Measurements from ENCODE around the gene GATA3.

Gene GATA3

DNA sequence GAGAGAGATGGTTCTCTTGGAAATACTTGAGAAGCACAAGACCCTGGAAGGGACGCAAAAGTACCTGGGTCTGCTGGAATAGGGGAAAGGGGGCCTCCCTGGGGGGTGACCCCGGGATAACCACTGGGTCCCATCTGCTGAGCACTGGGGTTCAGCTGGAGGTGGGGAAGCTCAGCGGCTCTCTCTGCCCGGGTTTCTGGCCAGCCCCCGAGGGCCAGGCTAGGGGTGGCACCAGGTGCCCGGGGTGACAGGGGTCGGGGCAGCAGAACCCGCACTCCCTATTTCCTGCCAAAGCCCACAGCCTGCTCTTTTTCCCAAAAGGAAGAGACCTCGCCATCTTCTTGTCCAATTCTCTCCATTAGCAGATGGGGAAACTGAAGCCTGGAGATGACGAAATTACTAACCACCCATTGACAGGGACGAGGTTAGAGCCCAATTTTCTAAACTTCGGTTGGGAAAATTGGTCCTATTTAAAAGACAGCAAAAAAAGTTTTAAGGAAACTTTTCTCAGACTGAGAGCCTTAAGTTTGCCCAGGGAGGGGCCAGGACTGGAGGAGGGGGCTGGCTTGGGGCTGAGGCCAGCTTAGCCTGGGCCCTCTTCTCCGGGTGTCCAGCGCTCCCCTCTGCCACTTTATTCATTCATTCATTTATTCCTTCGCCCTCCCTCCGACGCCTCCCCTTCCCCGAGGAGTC is 17.8 kb upstream of the GATA3 start:
- H3K36me3 ChIP-seq (ENCODE audit: control insufficient read depth, insufficient read depth, low read length), result no peaks in the 10 kb centered on the region
- peaks cover 3% of the 10 kb centered on the region; the same call in 1 of the 2 replicates for H3K27me3 ChIP-seq (replicated peaks; ENCODE audit: control insufficient read depth, insufficient read depth, low read length)
- TF ChIP-seq, protein P1, sequence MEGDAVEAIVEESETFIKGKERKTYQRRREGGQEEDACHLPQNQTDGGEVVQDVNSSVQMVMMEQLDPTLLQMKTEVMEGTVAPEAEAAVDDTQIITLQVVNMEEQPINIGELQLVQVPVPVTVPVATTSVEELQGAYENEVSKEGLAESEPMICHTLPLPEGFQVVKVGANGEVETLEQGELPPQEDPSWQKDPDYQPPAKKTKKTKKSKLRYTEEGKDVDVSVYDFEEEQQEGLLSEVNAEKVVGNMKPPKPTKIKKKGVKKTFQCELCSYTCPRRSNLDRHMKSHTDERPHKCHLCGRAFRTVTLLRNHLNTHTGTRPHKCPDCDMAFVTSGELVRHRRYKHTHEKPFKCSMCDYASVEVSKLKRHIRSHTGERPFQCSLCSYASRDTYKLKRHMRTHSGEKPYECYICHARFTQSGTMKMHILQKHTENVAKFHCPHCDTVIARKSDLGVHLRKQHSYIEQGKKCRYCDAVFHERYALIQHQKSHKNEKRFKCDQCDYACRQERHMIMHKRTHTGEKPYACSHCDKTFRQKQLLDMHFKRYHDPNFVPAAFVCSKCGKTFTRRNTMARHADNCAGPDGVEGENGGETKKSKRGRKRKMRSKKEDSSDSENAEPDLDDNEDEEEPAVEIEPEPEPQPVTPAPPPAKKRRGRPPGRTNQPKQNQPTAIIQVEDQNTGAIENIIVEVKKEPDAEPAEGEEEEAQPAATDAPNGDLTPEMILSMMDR (IDR thresholded peaks at IDR 0.05; ENCODE audit: insufficient read depth, low read length, poor library complexity, severe bottlenecking), result no peak
- no peak overlapping the region for H3K4me3 ChIP-seq (replicated peaks; ENCODE audit: low read depth, low read length)
- no peak for DNase-seq (ENCODE audit: extremely low read depth, insufficient read length)

DNA sequence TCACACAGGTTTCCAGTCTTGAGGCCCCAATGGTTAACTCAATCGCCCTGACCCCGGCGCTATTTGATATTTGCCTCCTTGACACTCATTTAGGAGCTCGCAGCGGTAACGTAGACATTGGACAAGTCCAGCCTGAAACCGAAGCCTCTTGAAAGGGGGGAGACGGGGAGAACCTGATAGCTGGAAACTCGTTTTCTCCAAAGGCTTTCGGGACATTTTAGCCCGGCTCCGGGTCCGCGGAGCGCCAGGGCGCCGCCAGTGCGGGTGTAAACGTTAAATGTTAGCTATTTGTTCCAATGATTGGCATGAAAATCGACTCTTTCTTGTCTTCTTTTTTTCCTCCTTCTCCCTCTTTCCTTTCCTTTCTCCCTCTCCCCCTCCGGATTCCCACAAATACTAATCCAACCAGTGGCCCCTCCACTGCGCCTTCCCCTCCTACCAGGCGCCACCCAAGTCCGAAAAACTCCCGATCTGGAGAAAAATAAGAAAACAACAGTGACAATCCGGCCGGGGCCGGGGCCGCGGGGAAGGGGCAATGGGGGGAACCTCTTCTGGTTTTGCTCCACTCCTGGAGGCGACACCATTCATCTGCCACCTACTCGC is 17.2 kb upstream of the GATA3 start:
- Histone ChIP-seq H3K4me3 (replicated peaks; ENCODE audit: low read depth, low read length) (no peak overlapping the region), H3K27me3 (replicated peaks; ENCODE audit: control insufficient read depth, insufficient read depth, low read length) (peaks cover 3% of the 10 kb centered on the region; the same call in 1 of the 2 replicates), H3K36me3 (ENCODE audit: control insufficient read depth, insufficient read depth, low read length) (no peaks in the 10 kb centered on the region)
- TF ChIP-seq, protein P1 (IDR thresholded peaks at IDR 0.05; ENCODE audit: insufficient read depth, low read length, poor library complexity, severe bottlenecking), result no peak
- no peak for DNase-seq (ENCODE audit: extremely low read depth, insufficient read length)

DNA sequence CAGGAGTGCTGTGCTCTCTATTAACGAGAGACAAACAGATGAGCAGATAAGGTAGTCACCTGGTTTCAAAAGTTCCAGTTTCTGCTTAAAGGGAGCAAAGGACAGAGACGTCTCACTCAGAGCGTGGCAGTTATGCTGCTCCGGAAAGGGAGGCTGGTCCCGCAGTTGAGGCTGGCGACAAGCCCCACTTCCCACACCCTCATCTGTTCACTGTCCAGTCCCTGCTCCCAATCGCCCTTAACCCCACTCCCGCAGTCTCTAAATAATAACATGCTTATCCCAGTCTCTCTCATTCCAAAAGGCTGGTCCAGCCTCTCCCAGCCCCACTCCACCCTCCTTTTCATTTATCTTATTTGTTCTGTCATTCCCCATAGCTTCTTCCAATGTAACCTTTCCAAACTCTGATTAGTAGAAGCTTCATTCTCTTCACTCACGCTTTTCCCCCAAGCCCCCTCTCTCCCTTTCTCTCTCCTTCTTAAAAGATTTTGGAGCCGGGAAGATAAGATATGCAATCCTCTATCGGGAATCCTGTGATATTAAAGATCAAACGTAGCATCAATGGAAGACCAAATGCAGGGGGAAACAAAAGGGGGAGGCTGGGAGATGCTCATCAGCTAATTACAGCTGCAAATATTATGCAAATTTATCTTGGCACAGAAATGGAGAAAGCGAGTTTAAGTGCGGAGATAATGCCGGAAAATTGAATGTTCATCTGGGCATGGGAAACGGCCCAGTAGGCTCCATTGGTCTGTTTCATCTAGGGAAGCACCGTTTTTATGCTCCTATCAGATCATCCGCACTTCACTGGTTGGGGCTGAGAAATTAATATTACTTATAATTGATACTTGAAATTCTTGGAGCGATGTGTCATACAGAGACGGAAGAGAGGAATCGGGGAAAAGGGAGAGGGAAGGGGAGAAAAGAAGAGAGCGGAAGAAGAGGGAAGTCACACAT is 16.3 kb upstream of the GATA3 start:
- H3K36me3 ChIP-seq (ENCODE audit: control insufficient read depth, insufficient read depth, low read length), result no peaks in the 10 kb centered on the region

DNA sequence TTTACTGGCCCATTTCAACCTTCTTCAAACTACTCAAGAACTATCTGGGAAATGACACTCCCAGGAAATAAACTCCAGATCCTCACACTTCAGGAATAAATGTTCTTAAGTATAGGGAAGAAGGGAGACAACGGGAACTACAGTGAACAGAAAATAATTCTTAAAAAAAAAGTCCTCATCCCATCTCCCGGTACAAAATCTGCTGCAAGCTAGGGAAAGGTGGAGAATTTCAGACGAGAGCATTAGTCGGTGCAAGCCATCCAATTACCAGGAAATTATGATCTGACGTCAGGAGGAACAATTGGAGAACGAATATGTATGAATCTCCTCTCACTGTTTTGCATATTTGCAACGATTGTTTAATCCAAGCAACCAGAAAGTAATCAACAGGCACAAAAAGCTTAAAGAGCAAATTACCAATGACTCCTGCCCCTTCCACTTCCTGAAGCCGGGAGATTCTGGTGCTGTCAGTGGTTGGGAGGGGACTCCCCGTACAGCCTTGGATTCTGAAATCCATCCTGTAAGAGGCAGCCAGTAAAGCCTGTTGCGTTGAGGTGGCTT is 15.1 kb upstream of the GATA3 start:
- no peak for DNase-seq (ENCODE audit: extremely low read depth, insufficient read length)
- peaks cover 4% of the 10 kb centered on the region; the same call in 1 of the 2 replicates for H3K27me3 ChIP-seq (replicated peaks; ENCODE audit: control insufficient read depth, insufficient read depth, low read length)
- H3K4me3 ChIP-seq (replicated peaks; ENCODE audit: low read depth, low read length), result no peak overlapping the region
- TF ChIP-seq, protein P1 (IDR thresholded peaks at IDR 0.05; ENCODE audit: insufficient read depth, low read length, poor library complexity, severe bottlenecking), result no peak
- H3K36me3 ChIP-seq (ENCODE audit: control insufficient read depth, insufficient read depth, low read length), result no peaks in the 10 kb centered on the region

More for the DNA sequence above, 16.3 kb upstream of the GATA3 start:
- no peak for DNase-seq (ENCODE audit: extremely low read depth, insufficient read length)
- Histone ChIP-seq H3K27me3 (replicated peaks; ENCODE audit: control insufficient read depth, insufficient read depth, low read length) (peaks cover 3% of the 10 kb centered on the region; the same call in 1 of the 2 replicates), H3K4me3 (replicated peaks; ENCODE audit: low read depth, low read length) (no peak overlapping the region)
- TF ChIP-seq, protein P1 (IDR thresholded peaks at IDR 0.05; ENCODE audit: insufficient read depth, low read length, poor library complexity, severe bottlenecking), result no peak

DNA sequence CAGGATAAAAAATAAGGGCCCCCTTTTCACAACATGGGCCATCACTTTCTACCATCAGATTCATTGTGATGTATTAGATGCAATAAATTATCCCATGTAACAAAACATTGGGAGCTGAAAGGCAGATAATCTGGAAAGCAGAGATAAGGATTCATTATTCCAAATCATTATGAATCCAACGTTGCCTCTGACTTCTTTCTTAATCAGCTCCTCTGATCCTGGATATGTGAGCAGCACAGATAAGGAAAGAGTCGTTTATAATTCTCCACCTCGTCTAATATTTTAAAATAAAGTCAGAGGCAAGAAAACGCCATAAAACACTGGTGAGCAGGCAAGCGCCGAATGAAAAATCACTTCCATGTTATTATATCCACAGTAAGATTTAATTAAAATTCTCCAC is 13.8 kb upstream of the GATA3 start:
- peaks cover 5% of the 10 kb centered on the region for H3K27me3 ChIP-seq (replicated peaks; ENCODE audit: control insufficient read depth, insufficient read depth, low read length)
- TF ChIP-seq, protein P1 (IDR thresholded peaks at IDR 0.05; ENCODE audit: insufficient read depth, low read length, poor library complexity, severe bottlenecking), result no peak
- no peaks in the 10 kb centered on the region for H3K36me3 ChIP-seq (ENCODE audit: control insufficient read depth, insufficient read depth, low read length)
- no peak overlapping the region for H3K4me3 ChIP-seq (replicated peaks; ENCODE audit: low read depth, low read length)
- DNase-seq (ENCODE audit: extremely low read depth, insufficient read length), result no peak

All from GM06990 (cell line).